T follicular helper cell (primary cell): ENCODE results near the gene HDGFL1.

Experiments used
- DNase-seq: peaks from one replicate; pipeline ENCODE4 v3.0.0-alpha.2; 2020; ENCODE audit warnings: low read depth

The HDGFL1 gene

GRCh38 chr6:22590423-22590822 is 21.1 kb downstream of the HDGFL1 start:
- DNase-seq, result no peak

- no peak for DNase-seq
Observed at GRCh38 chr6:22593895-22594294, 24.5 kb downstream of the HDGFL1 start.

- DNase-seq, result no peak
Observed at GRCh38 chr6:22596011-22596410, 26.6 kb downstream of the HDGFL1 start.

- no peak for DNase-seq
Observed at GRCh38 chr6:22598339-22598738, 29.0 kb downstream of the HDGFL1 start.

- DNase-seq, result no peak
Observed at GRCh38 chr6:22600059-22600458, 30.7 kb downstream of the HDGFL1 start.

- no peak for DNase-seq
Observed at GRCh38 chr6:22601984-22602383, 32.6 kb downstream of the HDGFL1 start.

GRCh38 chr6:22605736-22606135 is 36.4 kb downstream of the HDGFL1 start:
- DNase-seq, result no peak

GRCh38 chr6:22610127-22610526 is 40.8 kb downstream of the HDGFL1 start:
- DNase-seq, result no peak

- no peak for DNase-seq
Observed at GRCh38 chr6:22612236-22612635, 42.9 kb downstream of the HDGFL1 start.

- DNase-seq, result no peak
Observed at GRCh38 chr6:22613051-22613450, 43.7 kb downstream of the HDGFL1 start.

- DNase-seq, result no peak
Observed at GRCh38 chr6:22613695-22614094, 44.3 kb downstream of the HDGFL1 start.

- DNase-seq, result no peak
Observed at GRCh38 chr6:22614547-22614946, 45.2 kb downstream of the HDGFL1 start.

GRCh38 chr6:22621028-22621427 is 51.7 kb downstream of the HDGFL1 start:
- DNase-seq, result no peak
